Liver (tissue), 9 donors: ENCODE measurements around the gene JAM2. TPM values are rescaled to one million over a fixed set of nuclear protein-coding genes. Genes with fewer than 3 reads are reported as not detected.

Experiments
- DNase-seq: peaks from one replicate; pipeline ENCODE4 v3.0.0-alpha.2; 2017; ENCODE audit warnings: low spot score
- H3K27ac ChIP-seq, 2 donors: one replicate each; pipeline ENCODE4 v1.7.0; 2013; ENCODE audit warnings: inconsistent platforms in 2 of 2, low read length in 2 of 2, control low read depth in 1 of 2, low read depth in 1 of 2, mild to moderate bottlenecking in 1 of 2
- H3K27me3 ChIP-seq, 4 donors: one replicate each; pipeline versions ENCODE4 v1.6.1 to v1.7.0; 2013; ENCODE audit warnings: low read length in 3 of 4, inconsistent platforms in 1 of 4, mild to moderate bottlenecking in 1 of 4, moderate library complexity in 1 of 4; ENCODE audit not compliant: control insufficient read depth in 4 of 4, insufficient read depth in 4 of 4
- H3K36me3 ChIP-seq, 4 donors: one replicate each; pipeline versions ENCODE4 v1.6.1 to v1.7.0; 2013; ENCODE audit warnings: low read length in 3 of 4, mild to moderate bottlenecking in 3 of 4, low read depth in 1 of 4, moderate library complexity in 1 of 4; ENCODE audit not compliant: control insufficient read depth in 4 of 4, insufficient read depth in 3 of 4
- H3K4me1 ChIP-seq, 4 donors: one replicate each; pipeline versions ENCODE4 v1.6.1 to v1.7.0; 2013; ENCODE audit warnings: low read length in 3 of 4, mild to moderate bottlenecking in 3 of 4, moderate library complexity in 1 of 4; ENCODE audit not compliant: control insufficient read depth in 4 of 4, insufficient read depth in 4 of 4
- H3K4me3 ChIP-seq, 3 donors: one replicate each; pipeline versions ENCODE4 v1.6.1 to v1.7.0; 2013; ENCODE audit warnings: low read length in 3 of 3, control low read depth in 1 of 3, low read depth in 1 of 3, mild to moderate bottlenecking in 1 of 3
- H3K9ac ChIP-seq, 2 donors: one replicate each; pipeline ENCODE4 v1.7.0; 2013; ENCODE audit warnings: low read length in 2 of 2, mild to moderate bottlenecking in 2 of 2, moderate library complexity in 2 of 2, control low read depth in 1 of 2, low read depth in 1 of 2
- H3K9me3 ChIP-seq, 4 donors: one replicate each; pipeline versions ENCODE4 v1.6.1 to v1.7.0; 2013; ENCODE audit warnings: low read length in 3 of 4; ENCODE audit not compliant: control insufficient read depth in 4 of 4
- EGR1 ChIP-seq, 2 donors: IDR thresholded peaks; 2 replicates each; pipeline ENCODE4 v1.6.1; 2016 to 2018; ENCODE audit warnings: antibody characterized with exemption in 2 of 2, low read depth in 2 of 2
- FOXA2 ChIP-seq: IDR thresholded peaks from 2 replicates; pipeline ENCODE4 v1.6.1; 2016; ENCODE audit warnings: antibody characterized with exemption
- GABPA ChIP-seq, 2 donors: IDR thresholded peaks in 1 of 2; conservative IDR thresholded peaks in 1 of 2; 2 replicates each; pipeline ENCODE4 v1.6.1; 2016; ENCODE audit warnings: antibody characterized with exemption in 2 of 2, mild to moderate bottlenecking in 1 of 2, moderate library complexity in 1 of 2
- HNF4A ChIP-seq, 2 donors: conservative IDR thresholded peaks; 2 replicates each; pipeline ENCODE4 v1.6.1; 2016; ENCODE audit warnings: antibody characterized with exemption in 2 of 2, mild to moderate bottlenecking in 2 of 2
- JUND ChIP-seq, 2 donors: IDR thresholded peaks; 2 replicates each; pipeline ENCODE4 v1.6.1; 2016; ENCODE audit warnings: antibody characterized with exemption in 2 of 2
- MAX ChIP-seq: IDR thresholded peaks from 2 replicates; pipeline ENCODE4 v1.6.1; 2016; ENCODE audit warnings: antibody characterized with exemption
- NR2F2 ChIP-seq: IDR thresholded peaks from 2 replicates; pipeline ENCODE4 v1.6.1; 2016; ENCODE audit warnings: antibody characterized with exemption
- RAD21 ChIP-seq, 2 donors: IDR thresholded peaks; 2 replicates each; pipeline ENCODE4 v1.6.1; 2016; ENCODE audit warnings: antibody characterized with exemption in 2 of 2, mild to moderate bottlenecking in 2 of 2
- RXRA ChIP-seq, 2 donors: IDR thresholded peaks; 2 replicates each; pipeline ENCODE4 v1.6.1; 2017 to 2018; ENCODE audit warnings: antibody characterized with exemption in 2 of 2, mild to moderate bottlenecking in 1 of 2
- SP1 ChIP-seq: IDR thresholded peaks from 2 replicates; pipeline ENCODE4 v1.6.1; 2018; ENCODE audit warnings: antibody characterized with exemption, mild to moderate bottlenecking
- YY1 ChIP-seq: IDR thresholded peaks from 2 replicates; pipeline ENCODE4 v1.6.1; 2016; ENCODE audit warnings: antibody characterized with exemption, mild to moderate bottlenecking
- ZBTB33 ChIP-seq: IDR thresholded peaks from 2 replicates; pipeline ENCODE4 v1.6.1; 2016; ENCODE audit warnings: antibody characterized with exemption
- WGBS: extraction: QIAGEN DNeasy Blood & Tissue Kit; methylation state at CpG from one replicate; pipeline ENCODE4 v1.1.7; 2013; 5-methylcytosine and 5-hydroxymethylcytosine counted together
- polyA plus RNA-seq, 2 donors: library from polyadenylated mRNA; stranded (reverse) in 1 of 2; unstranded in 1 of 2; fragments of 200-250 nt in 1 of 2; fragments of >200 nt in 1 of 2; fragmentation: Nextera tagmentation in 1 of 2; extraction: Ambion mirVana in 1 of 2; gene quantifications; one replicate each; pipeline versions ENCODE4 v1.2.1 to v1.2.3, GENCODE V29; 2013 to 2015
- total RNA-seq, 2 donors: library from RNA; depleted of rRNA; stranded (reverse); fragments of >200 nt; gene quantifications; one replicate each; pipeline ENCODE4 v1.2.3, GENCODE V29; 2014
- TF ChIP-seq, protein P1 (sequence below): IDR thresholded peaks from 2 replicates; pipeline ENCODE4 v1.6.1; 2016; ENCODE audit warnings: antibody characterized with exemption, mild to moderate bottlenecking
- donor health status: healthy.
- donor health status: healthy.
- donor health status: healthy.
- donor health status: healthy.
- donor health status: healthy.

JAM2 gene
- total and polyA plus RNA-seq, 4 donors, result 0.89 to 2.0 (median 1.3) TPM

DNA sequence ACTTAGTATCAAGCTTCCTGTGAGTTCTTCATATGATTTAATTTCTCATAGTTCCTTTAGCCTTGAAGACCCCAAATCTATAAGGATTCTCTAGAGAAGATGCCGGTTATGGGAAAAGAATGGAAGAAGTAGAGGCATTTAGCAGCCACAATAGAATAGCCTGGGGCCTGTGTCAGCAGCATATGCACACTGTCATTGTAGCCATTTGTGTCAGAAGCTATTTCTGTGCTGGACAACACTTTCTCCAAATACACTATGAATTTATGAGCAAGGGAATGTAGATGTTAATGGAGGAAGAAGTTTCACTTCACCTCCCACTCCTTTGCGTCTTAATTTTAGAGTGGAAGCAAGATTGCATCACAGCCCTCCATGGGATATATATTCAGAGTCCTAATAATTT is 17.4 kb downstream of the JAM2 start:
- no peaks in the 10 kb centered on the region for H3K27me3 ChIP-seq
- H3K9me3 ChIP-seq, result peaks cover 0 to 4% (median 0%) of the 10 kb centered on the region in 4 donors
- no peaks in the 10 kb centered on the region for H3K36me3 ChIP-seq
- TF ChIP-seq GABPA (IDR thresholded peaks at IDR 0.05 in 1 of 2, conservative IDR thresholded peaks at IDR 0.05 in 1 of 2), result no peak
- TF ChIP-seq HNF4A (conservative IDR thresholded peaks at IDR 0.05), result no peak
- no peak for TF ChIP-seq RAD21 (IDR thresholded peaks at IDR 0.05)
- no peak for DNase-seq
- H3K4me3 ChIP-seq, result no peak overlapping the region
- no peak overlapping the region for H3K27ac ChIP-seq
- no peaks in the 10 kb centered on the region for H3K4me1 ChIP-seq
- H3K9ac ChIP-seq, result no peak overlapping the region
- 86% methylated on average over 2 of the region's 2 CpGs for WGBS

DNA sequence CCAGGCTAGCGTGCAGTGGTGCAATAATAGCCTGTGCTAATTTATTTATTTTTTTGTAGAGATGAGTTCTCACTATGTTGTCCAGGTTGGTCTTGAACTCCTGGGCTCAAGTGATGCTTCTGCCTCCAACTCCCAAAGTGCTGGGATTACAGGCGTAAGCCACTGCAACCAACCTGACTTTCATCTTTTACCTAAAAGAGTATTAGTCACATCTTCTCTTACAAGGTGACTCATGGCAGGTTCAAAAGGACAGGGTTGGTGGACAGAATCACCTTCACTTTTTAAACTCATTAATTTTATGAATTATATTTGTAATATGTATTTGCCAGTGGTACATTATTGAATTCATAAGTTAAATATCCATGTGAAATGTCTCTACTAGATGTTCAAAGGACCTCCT is 18.1 kb downstream of the JAM2 start:
- Histone ChIP-seq H3K27me3 (no peaks in the 10 kb centered on the region), H3K9ac (no peak overlapping the region), H3K4me1 (no peaks in the 10 kb centered on the region), H3K27ac (no peak overlapping the region), H3K4me3 (no peak overlapping the region), H3K36me3 (no peaks in the 10 kb centered on the region), H3K9me3 (peaks cover 0 to 4% (median 0%) of the 10 kb centered on the region in 4 donors)
- 91% methylated on average over 2 of the region's 2 CpGs for WGBS
- TF ChIP-seq FOXA2 (no peak), RXRA (IDR thresholded peaks at IDR 0.05) (no peak), HNF4A (conservative IDR thresholded peaks at IDR 0.05) (no peak), ZBTB33 (no peak), EGR1 (IDR thresholded peaks at IDR 0.05; ENCODE audit: low read depth in 2 of 2) (no peak), JUND (IDR thresholded peaks at IDR 0.05) (no peak), MAX (no peak), YY1 (no peak), SP1 (no peak), GABPA (IDR thresholded peaks at IDR 0.05 in 1 of 2, conservative IDR thresholded peaks at IDR 0.05 in 1 of 2) (no peak), NR2F2 (no peak)
- TF ChIP-seq, protein P1, sequence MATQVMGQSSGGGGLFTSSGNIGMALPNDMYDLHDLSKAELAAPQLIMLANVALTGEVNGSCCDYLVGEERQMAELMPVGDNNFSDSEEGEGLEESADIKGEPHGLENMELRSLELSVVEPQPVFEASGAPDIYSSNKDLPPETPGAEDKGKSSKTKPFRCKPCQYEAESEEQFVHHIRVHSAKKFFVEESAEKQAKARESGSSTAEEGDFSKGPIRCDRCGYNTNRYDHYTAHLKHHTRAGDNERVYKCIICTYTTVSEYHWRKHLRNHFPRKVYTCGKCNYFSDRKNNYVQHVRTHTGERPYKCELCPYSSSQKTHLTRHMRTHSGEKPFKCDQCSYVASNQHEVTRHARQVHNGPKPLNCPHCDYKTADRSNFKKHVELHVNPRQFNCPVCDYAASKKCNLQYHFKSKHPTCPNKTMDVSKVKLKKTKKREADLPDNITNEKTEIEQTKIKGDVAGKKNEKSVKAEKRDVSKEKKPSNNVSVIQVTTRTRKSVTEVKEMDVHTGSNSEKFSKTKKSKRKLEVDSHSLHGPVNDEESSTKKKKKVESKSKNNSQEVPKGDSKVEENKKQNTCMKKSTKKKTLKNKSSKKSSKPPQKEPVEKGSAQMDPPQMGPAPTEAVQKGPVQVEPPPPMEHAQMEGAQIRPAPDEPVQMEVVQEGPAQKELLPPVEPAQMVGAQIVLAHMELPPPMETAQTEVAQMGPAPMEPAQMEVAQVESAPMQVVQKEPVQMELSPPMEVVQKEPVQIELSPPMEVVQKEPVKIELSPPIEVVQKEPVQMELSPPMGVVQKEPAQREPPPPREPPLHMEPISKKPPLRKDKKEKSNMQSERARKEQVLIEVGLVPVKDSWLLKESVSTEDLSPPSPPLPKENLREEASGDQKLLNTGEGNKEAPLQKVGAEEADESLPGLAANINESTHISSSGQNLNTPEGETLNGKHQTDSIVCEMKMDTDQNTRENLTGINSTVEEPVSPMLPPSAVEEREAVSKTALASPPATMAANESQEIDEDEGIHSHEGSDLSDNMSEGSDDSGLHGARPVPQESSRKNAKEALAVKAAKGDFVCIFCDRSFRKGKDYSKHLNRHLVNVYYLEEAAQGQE, result no peak
- no peak for DNase-seq
